GM13976 (cell line): ENCODE results near the gene OR11L1.

Source experiments
- DNase-seq: peaks from one replicate; pipeline ENCODE4 v3.0.0; 2012; ENCODE audit warnings: low spot score
- CTCF ChIP-seq: IDR thresholded peaks from 2 replicates; pipeline ENCODE4 v1.5.1; 2012; ENCODE audit warnings: borderline replicate concordance, mild to moderate bottlenecking; ENCODE audit not compliant: insufficient read depth; ENCODE audit errors: extremely low read depth, missing control alignments, control extremely low read depth
- in situ Hi-C: fragments of 300-500 bp; cut with MboI; formaldehyde crosslinking; loops from one replicate; pipeline ENCODE4 v1.12.0; 2022; ENCODE audit warnings: low sequenced_read_pairs, mixed read lengths, inconsistent platforms; ENCODE audit not compliant: unreplicated experiment

Gene OR11L1

GRCh38 chr1:247841796-247842195, at the start of gene OR11L1:
Gene OR11L1, minus strand, starts transcription at chr1:247841896. Its CDS starts 0 bp downstream, at chr1:247841896.
- in situ Hi-C loops: no loop called here
- TF ChIP-seq CTCF: no peak
- no peak for DNase-seq

- no peak for DNase-seq
- no peak for TF ChIP-seq CTCF
- in situ Hi-C loops: no loop called here
These were observed 43.2 kb upstream of the OR11L1 start for GRCh38 chr1:247884797-247885413.

- no peak for TF ChIP-seq CTCF
- in situ Hi-C loops: no loop called here
These were observed 41.6 kb upstream of the OR11L1 start for GRCh38 chr1:247883346-247883745.

GRCh38 chr1:247865416-247865815, 23.7 kb upstream of the OR11L1 start:
- TF ChIP-seq CTCF: no peak
- no peak for DNase-seq
- in situ Hi-C loops: no loop called here

More at GRCh38 chr1:247883346-247883745, 41.6 kb upstream of the OR11L1 start:
- no peak for DNase-seq

- no peak for TF ChIP-seq CTCF
- DNase-seq: no peak
- in situ Hi-C loops: no loop called here
These were observed 22.9 kb upstream of the OR11L1 start for GRCh38 chr1:247864644-247865043.

- DNase-seq: no peak
- in situ Hi-C loops: no loop called here
- TF ChIP-seq CTCF: no peak
These were observed 21.1 kb upstream of the OR11L1 start for GRCh38 chr1:247862756-247863155.
